ENCODE data around the gene CCDC91.
"Not testable (repeated sequence)": the region's sequence is repeated elsewhere in the genome, so short reads cannot be mapped to it uniquely, and the experiment has no call there.

CCDC91 gene

GRCh38 chr12:28379779-28380178 lies 189.5 kb downstream of the CCDC91 start:
- peak; percentile 37 for DNase-seq

GRCh38 chr12:28383368-28383767 lies 193.1 kb downstream of the CCDC91 start:
- no peak for DNase-seq

GRCh38 chr12:28388879-28389278 lies 198.6 kb downstream of the CCDC91 start:
- no peak for DNase-seq

DNA sequence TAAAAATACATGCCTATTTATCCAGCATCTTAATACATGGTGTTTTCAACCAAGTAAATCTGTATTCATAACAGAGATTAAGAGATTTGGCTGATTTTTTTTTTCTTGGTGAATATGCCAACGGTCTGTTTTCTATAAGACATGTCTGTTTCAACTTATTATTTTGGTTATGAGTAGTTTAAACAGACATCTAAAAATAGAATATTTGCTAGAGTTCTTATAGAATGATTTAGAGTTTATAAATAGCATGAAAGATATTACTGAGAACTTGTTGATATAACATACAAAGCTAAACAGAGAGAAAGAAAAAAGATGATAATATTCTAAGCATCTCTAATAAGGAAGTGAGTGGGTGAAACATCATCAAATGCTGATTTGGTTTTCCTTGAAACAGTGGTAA lies 199.9 kb downstream of the CCDC91 start:
- no peak for DNase-seq

- DNase-seq: peak; percentile 85
These were observed 200.6 kb downstream of the CCDC91 start for GRCh38 chr12:28390761-28391385.

- DNase-seq: peak; percentile 21
These were observed 219.6 kb downstream of the CCDC91 start for GRCh38 chr12:28409892-28410291.

GRCh38 chr12:28413460-28414109 lies 223.3 kb downstream of the CCDC91 start:
- no peak for DNase-seq

- peak; percentile 89 for DNase-seq
These were observed 225.5 kb downstream of the CCDC91 start for GRCh38 chr12:28415755-28416154.

- DNase-seq: no peak
These were observed 231.1 kb downstream of the CCDC91 start for GRCh38 chr12:28421374-28421773.

- DNase-seq: peak; percentile 52
These were observed 234.7 kb downstream of the CCDC91 start for GRCh38 chr12:28424965-28425364.

GRCh38 chr12:28425526-28425925 lies 235.3 kb downstream of the CCDC91 start:
- no peak for DNase-seq

DNA sequence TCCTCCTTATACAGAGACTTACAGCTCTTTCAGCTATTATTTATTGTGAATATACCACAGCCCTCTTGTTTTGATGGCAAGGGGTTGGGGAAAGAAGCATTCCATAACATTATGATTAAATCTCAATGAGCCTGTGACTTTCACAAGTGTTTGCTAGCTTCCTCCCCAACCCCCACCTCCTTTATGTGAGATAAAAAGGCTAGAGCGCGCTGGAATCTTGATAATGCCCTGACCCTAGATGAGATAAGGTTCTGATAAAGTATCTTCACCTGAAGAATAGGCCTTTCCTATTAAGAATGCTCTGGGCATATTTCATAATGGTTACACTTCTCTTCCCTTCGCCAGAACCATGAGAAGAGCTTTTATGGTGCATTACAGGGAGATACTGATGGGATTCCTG lies 236.8 kb downstream of the CCDC91 start:
- DNase-seq: no peak

- no peak for DNase-seq
These were observed 249.9 kb downstream of the CCDC91 start for GRCh38 chr12:28440081-28440608.

DNA sequence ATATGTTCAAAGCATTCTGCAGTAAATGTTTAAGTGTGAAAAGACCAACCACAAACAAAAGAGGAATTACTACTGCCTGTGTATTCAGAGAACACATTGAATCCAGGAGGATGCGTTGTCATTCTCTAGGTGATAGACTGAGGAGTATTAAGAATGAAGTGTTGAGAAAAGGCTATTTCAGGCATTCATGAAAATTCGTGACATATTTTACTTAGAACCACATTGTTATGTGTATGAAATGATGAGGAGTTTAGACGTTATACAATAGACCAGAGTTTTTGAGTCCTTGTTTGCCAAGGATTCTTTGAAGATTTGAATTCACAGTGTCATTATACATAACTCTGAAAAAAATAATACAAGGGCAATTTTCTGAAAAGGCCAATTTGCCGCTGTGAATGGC lies 251.8 kb downstream of the CCDC91 start:
- no peak for DNase-seq

- no peak for DNase-seq
These were observed 253.1 kb downstream of the CCDC91 start for GRCh38 chr12:28443337-28443736.

DNA sequence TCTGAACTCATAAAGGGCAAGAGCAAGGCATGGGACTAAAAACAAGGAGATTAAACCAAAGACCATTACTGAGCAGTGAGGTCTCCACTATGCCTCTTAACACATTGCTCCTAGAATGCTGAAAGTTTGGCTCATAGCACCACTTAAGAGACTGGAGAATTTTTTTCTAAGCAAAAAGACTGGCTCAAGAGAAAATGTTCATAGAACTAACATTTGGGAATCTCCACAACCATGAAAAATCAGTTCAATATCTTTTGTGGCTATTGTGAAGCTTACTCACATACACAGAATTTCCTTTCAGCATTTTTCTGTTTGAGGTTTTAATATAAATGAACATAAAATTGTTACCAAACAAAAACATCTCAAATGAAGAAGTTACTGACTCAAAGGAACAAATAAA lies 255.8 kb downstream of the CCDC91 start:
- peak; percentile 31 for DNase-seq

DNA sequence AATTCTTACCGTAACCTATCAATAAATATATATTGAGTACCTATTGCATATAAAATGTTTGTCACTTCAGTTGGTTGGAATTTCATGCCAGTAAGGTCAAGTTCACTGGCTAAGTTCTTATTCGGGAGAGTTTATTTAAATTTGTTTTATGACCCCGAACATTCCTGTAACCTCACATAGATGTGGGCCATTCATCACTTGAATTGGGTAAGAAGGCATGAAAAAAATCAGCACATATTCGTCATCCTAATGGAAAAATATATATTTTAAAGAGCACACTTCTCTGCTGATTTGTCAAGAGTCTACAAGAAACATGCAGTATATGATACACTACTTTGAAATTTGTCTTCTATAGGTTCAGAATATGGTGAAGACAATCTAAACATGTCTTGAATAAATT lies 263.4 kb downstream of the CCDC91 start:
- DNase-seq: peak; percentile 16

DNA sequence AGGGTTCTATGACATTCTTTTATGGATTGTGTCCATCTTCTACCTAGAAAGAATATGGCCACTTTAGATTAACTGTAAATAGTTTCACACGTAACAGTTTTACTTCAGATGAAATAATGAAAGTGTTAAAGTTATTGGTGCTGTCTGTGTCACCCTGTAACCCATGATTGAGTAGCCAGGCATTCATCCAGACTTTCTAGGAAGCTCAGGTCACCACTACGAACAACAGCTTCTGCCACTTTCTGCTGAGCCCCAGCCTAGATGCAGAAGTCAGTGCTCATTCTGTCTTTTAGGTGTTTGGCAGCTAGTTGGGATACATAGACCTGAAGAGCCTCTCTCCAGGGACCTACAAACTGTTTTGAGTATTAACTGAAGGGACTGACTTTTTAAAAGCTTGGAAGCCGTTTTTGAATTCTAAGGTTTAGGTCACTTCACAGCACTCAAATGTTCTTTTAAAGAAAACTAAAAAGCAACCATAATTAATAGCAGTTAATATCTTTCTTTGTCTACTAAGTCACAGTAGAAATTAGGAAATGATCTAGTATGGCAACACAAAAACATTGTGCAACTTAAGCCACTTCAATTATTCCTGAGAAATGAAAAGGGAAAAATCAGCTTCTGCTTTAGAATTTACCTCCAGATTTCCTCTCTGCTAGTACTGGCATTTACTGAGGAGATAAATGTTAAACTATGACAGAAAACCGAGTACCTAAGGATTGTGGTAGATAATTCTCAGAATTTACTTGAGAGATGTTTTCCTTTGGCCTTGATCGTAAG lies 266.9 kb downstream of the CCDC91 start:
- DNase-seq: no peak

- DNase-seq: no peak
These were observed 267.5 kb downstream of the CCDC91 start for GRCh38 chr12:28457785-28458184.

GRCh38 chr12:28459481-28459880 lies 269.2 kb downstream of the CCDC91 start:
- DNase-seq: no peak

DNA sequence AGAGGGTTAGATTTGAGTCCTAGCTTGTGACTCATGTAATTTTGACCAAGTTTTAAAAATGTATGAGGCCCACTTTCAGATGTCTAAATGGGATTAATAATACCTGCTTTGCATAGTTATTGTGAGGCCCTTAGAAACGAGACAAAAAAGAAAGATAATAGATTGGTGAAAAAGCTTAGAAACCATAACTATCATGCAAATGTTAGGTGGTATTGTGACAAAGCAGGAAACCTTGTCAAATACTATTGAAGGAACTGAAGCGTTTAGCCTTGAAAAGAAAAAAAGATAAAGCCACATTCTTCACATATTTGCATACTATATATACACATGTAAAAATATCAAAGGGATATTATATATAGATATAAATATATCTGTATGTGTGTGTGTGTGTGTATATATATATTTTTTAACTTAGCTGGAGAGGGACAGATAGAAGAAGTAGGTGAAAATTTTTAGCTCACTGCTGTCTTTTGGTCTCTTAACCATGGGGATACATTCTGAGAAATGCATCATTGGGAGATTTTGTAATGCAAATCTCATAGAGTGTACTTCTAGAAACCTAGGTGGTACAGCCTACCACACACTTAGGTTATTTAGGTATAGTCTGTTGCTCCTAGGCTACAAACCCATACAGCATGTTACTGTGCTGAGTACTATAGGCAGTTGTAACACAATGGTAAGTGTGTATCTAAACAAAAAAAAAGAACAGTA lies 270.3 kb downstream of the CCDC91 start:
- DNase-seq: no peak

DNA sequence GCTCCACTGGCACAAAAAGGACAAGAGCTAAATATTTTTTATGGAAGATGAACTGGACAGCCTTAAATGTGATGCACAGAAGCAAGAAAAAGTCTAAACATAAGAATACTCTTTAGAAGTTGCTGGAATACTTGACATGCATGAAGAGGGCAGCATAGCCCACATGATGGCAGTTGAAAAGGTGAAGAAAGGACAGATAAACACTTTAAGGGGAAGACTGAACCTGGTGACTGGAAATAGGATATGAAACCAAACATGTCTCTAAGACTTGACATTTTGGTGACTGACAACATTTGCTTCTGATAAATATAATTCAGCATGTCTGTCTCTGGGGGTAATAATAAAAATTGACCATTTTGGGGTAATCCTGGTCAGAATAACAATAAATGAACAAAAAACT lies 273.1 kb downstream of the CCDC91 start:
- no peak for DNase-seq

DNA sequence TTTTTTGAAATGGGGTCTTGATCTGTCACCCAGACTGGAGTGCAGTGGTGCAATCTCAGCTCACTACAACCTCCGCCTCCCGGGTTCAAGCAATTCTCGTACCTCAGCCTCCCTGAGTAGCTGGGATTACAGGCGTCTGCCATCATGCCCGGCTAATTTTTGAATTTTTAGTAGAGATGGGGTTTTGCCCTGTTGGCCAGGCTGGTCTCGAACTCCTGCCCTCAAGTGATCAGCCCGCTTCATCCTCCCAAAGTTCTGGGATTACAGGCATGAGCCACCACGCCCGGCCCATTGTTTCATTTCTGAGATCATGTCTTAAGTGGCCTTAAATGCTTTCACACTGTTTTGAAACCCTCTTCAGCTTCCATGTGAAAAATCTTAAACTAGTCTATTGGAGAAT lies 281.5 kb downstream of the CCDC91 start:
- not testable (repeated sequence) for DNase-seq

Data from fibroblast of skin of right quadriceps (primary cell).